PC-9 (cell line): ENCODE measurements around the gene LIMS2. TPM values are rescaled to one million over a fixed set of nuclear protein-coding genes. Genes with fewer than 3 reads are reported as not detected.

Source experiments
- BruUV-seq: library from RNA; stranded (reverse); fragments of 400-500 nt; replicated peaks from 2 replicates; lab custom pipeline; 2021; lab: Mats Ljungman, UMichigan
- CTCF ChIA-PET: fragments of 300-600 bp; sonication (Branson Sonifier 250); formaldehyde crosslinking; loops from one replicate; lab custom pipeline; 2022; ENCODE audit warnings: antibody characterized with exemption; lab: Charles Lee
- POLR2A ChIA-PET: fragments of 300-600 bp; sonication (Branson Sonifier 250); formaldehyde crosslinking; loops from one replicate; lab custom pipeline; 2022; ENCODE audit warnings: antibody characterized with exemption; ENCODE audit not compliant: unreplicated experiment; lab: Charles Lee
- DNase-seq, 2 experiments: peaks; one replicate each; pipeline versions ENCODE4 v3.0.0 to v3.0.0-alpha.2; 2015 to 2022; ENCODE audit warnings: mixed read lengths in 1 of 2
- H2AFZ ChIP-seq: fragments of 200-600 bp; sonication (generic); 2 replicates; pipeline ENCODE4 v1.8.1; 2017; ENCODE audit warnings: antibody characterized with exemption
- H3F3A ChIP-seq: fragments of 200-600 bp; sonication (generic); 2 replicates; pipeline ENCODE4 v1.8.1; 2017; ENCODE audit warnings: antibody characterized with exemption, mild to moderate bottlenecking, low read depth; ENCODE audit not compliant: insufficient read depth
- H3K27ac ChIP-seq: fragments of 200-600 bp; sonication (generic); 2 replicates; pipeline ENCODE4 v1.6.1; 2016; ENCODE audit warnings: mixed run types
- H3K27me3 ChIP-seq: fragments of 200-600 bp; sonication (generic); 2 replicates; pipeline ENCODE4 v1.6.1; 2016; ENCODE audit warnings: low read depth, mixed run types; ENCODE audit not compliant: insufficient read depth
- H3K36me3 ChIP-seq: fragments of 200-600 bp; sonication (generic); 2 replicates; pipeline ENCODE4 v1.6.1; 2016; ENCODE audit warnings: low read depth, mixed run types
- H3K4me1 ChIP-seq: fragments of 200-600 bp; sonication (generic); replicated peaks from 2 replicates; pipeline ENCODE4 v1.6.1; 2016; ENCODE audit warnings: mixed run types; ENCODE audit not compliant: insufficient read depth
- H3K4me2 ChIP-seq: fragments of 200-600 bp; sonication (generic); 2 replicates; pipeline ENCODE4 v1.6.1; 2017; ENCODE audit warnings: mixed run types
- H3K4me3 ChIP-seq: fragments of 200-600 bp; sonication (generic); 2 replicates; pipeline ENCODE4 v1.6.1; 2016; ENCODE audit warnings: mixed run types
- H3K79me2 ChIP-seq: fragments of 200-600 bp; sonication (generic); 2 replicates; pipeline ENCODE4 v1.6.1; 2017; ENCODE audit warnings: low read depth, mixed run types
- H3K9me2 ChIP-seq: fragments of 200-600 bp; sonication (generic); 2 replicates; pipeline ENCODE4 v1.8.1; 2017; ENCODE audit warnings: mild to moderate bottlenecking; ENCODE audit not compliant: insufficient read depth
- H3K9me3 ChIP-seq: fragments of 200-600 bp; sonication (generic); 2 replicates; pipeline ENCODE4 v1.8.1; 2016; ENCODE audit warnings: low read depth; ENCODE audit not compliant: insufficient read depth
- H4K20me1 ChIP-seq: fragments of 200-600 bp; sonication (generic); 2 replicates; pipeline ENCODE4 v1.8.1; 2017; ENCODE audit not compliant: insufficient read depth
- EZH2 ChIP-seq: fragments of 200-600 bp; sonication (generic); IDR thresholded peaks from 2 replicates; pipeline ENCODE4 v1.8.0; 2017; ENCODE audit warnings: antibody characterized with exemption, low read depth
- intact Hi-C: fragments of 100-400 bp; cut with micrococcal nuclease; formaldehyde crosslinking; loops from one replicate; pipeline ENCODE4 v1.10.0; 2022; ENCODE audit not compliant: unreplicated experiment
- total RNA-seq: library from RNA; stranded (reverse); gene quantifications from 2 replicates; pipeline ENCODE4 v1.2.3, GENCODE V29; 2021
- TF ChIP-seq, protein P1 (sequence below): fragments of 200-600 bp; sonication (generic); conservative IDR thresholded peaks from 2 replicates; pipeline ENCODE4 v1.6.1; 2017; ENCODE audit warnings: mixed run types, antibody characterized with exemption, mild to moderate bottlenecking, moderate library complexity

LIMS2 gene
- total RNA-seq, 1 experiment from 2014 or later = 1.4 TPM

DNA sequence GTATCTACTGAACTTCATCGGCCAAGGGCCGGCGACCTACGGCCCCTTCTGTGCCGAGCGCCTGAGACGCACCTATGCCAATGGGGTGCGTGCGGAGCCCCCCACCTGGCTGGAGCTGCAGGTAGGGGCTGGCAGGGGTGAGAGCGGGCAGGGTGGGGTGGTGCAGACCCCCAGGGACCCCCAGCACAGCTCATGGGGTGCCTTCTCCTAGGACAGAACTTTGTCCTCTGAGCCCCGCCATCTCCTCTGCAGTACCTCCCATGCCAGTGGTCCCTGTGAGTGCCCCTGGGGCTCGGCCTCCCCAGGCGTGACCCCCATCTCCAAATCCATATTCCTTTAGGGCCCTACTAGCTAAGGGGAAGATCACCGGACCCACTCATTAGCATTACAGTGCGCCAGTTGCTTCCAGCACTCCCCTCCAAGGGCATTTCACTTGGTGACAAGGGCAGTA lies 53.3 kb downstream of the LIMS2 start:
- Histone ChIP-seq H2AFZ (no peak overlapping the region), H3K36me3 (no peaks in the 10 kb centered on the region), H3K4me3 (no peak overlapping the region), H3K4me1 (no peaks in the 10 kb centered on the region), H3K79me2 (no peaks in the 10 kb centered on the region), H3K4me2 (no peak overlapping the region), H3K27me3 (peaks cover 19% of the 10 kb centered on the region; the same call in 1 of the 2 replicates), H3K9me2 (no peaks in the 10 kb centered on the region), H3K9me3 (no peaks in the 10 kb centered on the region), H3K27ac (no peak overlapping the region), H4K20me1 (no peaks in the 10 kb centered on the region), H3F3A (no peaks in the 10 kb centered on the region)
- intact Hi-C loops = no loop called here
- no peak for DNase-seq
- no peak for TF ChIP-seq EZH2
- TF ChIP-seq, protein P1, sequence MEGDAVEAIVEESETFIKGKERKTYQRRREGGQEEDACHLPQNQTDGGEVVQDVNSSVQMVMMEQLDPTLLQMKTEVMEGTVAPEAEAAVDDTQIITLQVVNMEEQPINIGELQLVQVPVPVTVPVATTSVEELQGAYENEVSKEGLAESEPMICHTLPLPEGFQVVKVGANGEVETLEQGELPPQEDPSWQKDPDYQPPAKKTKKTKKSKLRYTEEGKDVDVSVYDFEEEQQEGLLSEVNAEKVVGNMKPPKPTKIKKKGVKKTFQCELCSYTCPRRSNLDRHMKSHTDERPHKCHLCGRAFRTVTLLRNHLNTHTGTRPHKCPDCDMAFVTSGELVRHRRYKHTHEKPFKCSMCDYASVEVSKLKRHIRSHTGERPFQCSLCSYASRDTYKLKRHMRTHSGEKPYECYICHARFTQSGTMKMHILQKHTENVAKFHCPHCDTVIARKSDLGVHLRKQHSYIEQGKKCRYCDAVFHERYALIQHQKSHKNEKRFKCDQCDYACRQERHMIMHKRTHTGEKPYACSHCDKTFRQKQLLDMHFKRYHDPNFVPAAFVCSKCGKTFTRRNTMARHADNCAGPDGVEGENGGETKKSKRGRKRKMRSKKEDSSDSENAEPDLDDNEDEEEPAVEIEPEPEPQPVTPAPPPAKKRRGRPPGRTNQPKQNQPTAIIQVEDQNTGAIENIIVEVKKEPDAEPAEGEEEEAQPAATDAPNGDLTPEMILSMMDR = no peak
- ChIA-PET POLR2A (no interaction called here), CTCF (no interaction called here)
- BruUV-seq = no TSS peak

DNA sequence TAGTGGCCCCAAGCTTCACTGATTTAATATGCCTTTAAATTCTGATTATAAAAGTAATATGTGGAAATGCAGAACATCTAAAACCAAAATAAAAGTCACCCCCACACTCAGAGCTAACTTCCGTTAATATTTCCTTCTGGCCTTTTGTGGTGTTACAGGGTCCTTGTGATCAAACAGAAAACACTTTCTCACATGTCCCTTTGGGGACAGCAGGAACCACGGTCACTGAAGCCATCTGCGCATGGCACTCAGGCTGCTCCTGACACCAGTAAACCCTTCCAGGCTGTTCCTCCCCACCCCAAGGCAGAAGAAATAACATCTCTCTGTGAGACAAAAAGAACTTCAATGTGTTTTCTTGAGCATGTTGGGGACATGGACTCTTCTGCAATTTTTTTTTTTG lies 54.5 kb downstream of the LIMS2 start:
- Histone ChIP-seq H3K36me3 (no peaks in the 10 kb centered on the region), H3K9me3 (no peaks in the 10 kb centered on the region), H3K27ac (no peak overlapping the region), H3K4me3 (no peak overlapping the region), H4K20me1 (no peaks in the 10 kb centered on the region), H3F3A (no peaks in the 10 kb centered on the region), H2AFZ (no peak overlapping the region), H3K79me2 (no peaks in the 10 kb centered on the region), H3K9me2 (no peaks in the 10 kb centered on the region), H3K4me1 (no peaks in the 10 kb centered on the region), H3K27me3 (peaks cover 20% of the 10 kb centered on the region), H3K4me2 (no peak overlapping the region)
- no TSS peak for BruUV-seq
- TF ChIP-seq EZH2 = no peak
- TF ChIP-seq, protein P1 = no peak
- DNase-seq = no peak
- CTCF ChIA-PET = no interaction called here
- POLR2A ChIA-PET = no interaction called here
- intact Hi-C loops = no loop called here

DNA sequence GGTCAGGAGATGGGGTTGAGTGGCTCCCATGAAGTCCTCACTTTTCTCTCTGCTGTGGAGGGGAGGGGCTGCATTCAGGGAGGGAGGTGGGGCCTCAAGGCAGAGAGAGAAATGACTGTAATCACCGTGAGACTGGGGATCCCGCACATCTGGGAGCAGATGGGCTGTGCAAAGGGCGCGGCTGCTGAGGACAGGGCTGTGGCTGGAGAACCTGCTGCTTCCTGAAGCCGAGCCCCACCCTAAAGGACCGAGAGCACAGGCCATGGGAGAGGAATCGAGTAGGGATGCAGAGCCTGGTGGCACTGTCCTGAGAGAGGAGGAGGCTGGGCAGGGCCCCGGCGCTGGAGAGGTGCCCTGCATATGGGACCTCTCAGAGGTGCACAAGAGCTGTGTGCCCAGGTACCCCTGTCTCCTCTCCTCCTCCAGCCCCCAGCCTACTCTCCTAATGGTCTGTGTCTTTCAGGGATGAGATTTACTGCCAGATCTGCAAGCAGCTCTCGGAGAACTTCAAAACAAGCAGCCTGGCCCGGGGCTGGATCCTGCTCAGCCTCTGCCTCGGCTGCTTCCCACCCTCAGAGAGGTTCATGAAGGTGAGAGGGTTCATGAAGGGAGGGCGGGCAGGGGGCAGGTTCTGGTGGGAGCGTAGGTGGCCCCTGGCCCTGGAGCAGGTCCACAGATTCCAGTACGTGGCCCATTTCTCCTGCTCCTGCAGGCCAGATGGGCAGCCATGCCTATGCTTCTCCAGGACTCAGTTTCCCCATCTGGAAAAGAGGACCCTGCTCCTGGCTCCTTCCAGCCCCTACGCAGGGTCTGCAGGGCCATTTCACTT lies 55.2 kb downstream of the LIMS2 start:
- H3K4me3 ChIP-seq = no peak overlapping the region
- intact Hi-C loops = no loop called here
- CTCF ChIA-PET = no interaction called here
- H3K4me1 ChIP-seq = no peaks in the 10 kb centered on the region
- H3K9me2 ChIP-seq = no peaks in the 10 kb centered on the region
- no peak overlapping the region for H3K4me2 ChIP-seq
- H2AFZ ChIP-seq = no peak overlapping the region
- H3K9me3 ChIP-seq = no peaks in the 10 kb centered on the region
- no peaks in the 10 kb centered on the region for H3K79me2 ChIP-seq
- H3F3A ChIP-seq = no peaks in the 10 kb centered on the region
- no peaks in the 10 kb centered on the region for H4K20me1 ChIP-seq
- no peak overlapping the region for H3K27ac ChIP-seq
- peaks cover 27% of the 10 kb centered on the region for H3K27me3 ChIP-seq
- no peak for DNase-seq
- no peak for TF ChIP-seq EZH2
- TF ChIP-seq, protein P1 = no peak
- BruUV-seq = no TSS peak
- H3K36me3 ChIP-seq = no peaks in the 10 kb centered on the region
- POLR2A ChIA-PET = no interaction called here
